HG02981 (cell line): ENCODE data around the gene SLC6A11.

ENCODE experiments used
- ATAC-seq: cut with Tn5 transposase; IDR thresholded peaks from one replicate; pipeline ENCODE4 v1.9.1; 2021; ENCODE audit warnings: mild to moderate bottlenecking, moderate library complexity; ENCODE audit not compliant: unreplicated experiment

Gene SLC6A11

DNA sequence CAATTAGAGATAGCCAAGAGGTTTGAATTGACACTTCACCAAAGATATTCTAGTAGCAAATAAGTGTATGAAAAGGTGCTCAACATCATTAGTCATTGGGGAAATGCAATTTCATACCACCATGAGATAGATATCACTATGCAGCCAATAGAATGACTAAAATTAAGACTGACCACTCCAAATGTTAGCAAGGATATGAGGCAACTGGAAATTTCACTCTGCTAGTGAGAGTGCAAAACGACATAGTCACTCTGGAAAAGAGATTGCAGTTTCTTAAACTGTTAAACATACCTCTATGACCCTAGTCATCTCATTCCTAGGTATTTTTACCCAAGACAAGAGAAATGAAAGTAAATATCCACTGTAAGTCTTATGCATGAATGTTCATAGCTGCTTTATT, 27.6 kb upstream of the SLC6A11 start:
- no peak for ATAC-seq

DNA sequence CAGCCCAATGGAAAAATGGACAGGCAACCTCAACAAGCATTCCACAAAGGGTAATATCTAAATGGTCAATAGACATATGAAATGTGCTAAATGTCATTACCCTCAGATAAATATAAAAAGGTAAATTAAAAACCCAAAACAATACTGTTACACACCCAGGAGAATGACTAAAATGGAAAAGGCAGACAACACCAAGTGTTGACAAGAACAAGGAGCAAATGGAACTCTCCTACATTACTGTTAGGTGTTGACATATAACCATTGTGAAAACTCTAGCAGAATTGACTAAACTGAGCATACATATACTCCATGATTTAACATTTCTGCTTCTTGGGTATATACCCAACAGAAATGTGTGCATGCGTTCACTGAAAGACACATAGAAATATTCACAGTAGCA, 25.3 kb upstream of the SLC6A11 start:
- no peak for ATAC-seq

DNA sequence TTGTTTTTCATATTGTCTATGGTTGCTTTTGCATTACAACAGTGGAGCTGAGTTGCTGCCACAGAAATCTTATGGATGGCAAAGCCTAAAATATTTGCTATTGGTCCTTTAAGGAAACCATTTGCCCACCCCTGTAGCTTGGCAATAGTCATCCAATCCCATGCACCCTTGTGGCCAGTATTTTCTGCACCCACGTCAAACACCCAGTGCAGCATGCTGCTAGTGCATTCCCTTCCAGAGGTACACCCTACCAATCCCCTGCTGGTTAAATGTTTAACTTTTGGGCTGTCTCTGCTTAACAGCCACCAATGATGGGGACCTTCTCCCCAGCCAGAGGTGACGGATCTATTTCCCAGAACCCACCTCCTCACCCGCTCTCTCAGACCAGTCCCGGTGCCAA, 23.8 kb upstream of the SLC6A11 start:
- no peak for ATAC-seq

DNA sequence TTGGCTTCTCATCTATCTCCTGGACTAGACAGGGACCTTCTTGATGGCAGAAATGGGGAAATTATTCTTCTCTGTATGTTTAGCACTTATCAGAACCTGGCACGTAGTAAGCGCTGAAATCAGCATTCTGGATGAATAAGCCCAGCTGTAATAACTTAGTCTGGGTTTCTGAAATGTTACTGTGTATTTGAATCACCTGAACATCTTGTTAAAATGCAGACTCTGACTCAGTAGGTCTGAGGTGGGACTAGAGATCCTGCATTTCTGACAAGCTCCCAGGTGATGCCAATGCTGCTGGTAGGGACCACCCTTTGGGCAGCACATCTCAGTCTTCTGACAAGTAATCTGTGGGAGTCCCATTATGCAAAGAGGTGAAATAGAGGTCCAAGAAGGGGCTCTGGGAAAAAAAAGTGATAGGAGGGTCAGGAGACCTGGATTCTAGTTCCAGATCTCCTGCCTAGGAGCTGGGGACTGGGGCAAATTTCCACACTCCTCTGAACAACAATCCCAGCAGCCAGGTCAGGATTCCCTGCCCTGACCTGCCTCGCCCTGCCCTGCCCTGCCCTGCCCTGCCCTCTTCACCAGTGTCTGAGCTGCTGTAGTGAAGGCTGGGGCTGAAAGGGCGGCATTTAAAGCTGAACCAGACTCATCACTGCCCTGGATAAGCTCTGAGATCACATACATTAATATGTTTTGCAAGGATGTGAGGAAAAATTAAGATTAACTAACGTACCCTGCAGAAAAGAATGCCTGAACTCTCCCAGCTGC, 17.2 kb upstream of the SLC6A11 start:
- no peak for ATAC-seq

DNA sequence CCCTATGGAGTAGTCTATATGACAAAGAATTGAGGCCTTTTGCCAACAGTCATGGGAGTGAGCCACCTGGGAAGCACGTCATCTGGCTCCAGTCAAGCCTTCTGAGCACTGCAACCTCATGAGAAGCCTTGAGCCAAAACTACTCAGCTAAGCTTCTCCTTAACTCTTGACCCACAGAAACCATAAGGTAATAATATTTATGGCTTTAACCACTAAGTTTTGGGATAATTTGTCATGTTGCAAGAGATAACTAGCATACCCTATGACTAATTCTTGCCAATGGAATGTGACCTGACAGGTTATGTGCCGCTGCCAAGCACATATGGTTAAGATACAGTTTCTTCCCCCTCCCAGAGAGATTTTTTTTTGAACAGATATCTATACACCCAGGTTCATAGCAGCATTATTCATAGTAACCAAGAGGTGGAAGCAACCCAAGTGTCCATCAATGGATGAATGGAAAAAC, 11.8 kb upstream of the SLC6A11 start:
- ATAC-seq, result no peak

DNA sequence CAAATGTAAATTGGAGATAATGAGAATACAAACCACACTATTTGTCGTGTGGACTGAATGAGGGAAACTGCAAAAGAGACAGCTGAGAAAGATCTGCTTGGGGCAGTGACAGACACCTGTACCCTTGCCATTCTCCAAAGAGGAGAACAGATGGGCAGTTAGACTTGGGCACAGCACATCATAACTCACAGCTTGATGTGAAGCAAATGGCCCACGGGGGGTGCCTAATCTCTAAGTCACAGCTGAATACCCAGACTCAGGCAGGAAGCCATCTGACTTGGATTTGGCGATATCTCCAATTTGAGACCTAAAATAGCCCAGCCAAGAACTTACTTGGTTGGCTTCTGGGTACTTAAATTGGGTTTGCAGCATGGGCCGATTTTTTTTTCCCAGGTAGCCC, 10.0 kb upstream of the SLC6A11 start:
- no peak for ATAC-seq

DNA sequence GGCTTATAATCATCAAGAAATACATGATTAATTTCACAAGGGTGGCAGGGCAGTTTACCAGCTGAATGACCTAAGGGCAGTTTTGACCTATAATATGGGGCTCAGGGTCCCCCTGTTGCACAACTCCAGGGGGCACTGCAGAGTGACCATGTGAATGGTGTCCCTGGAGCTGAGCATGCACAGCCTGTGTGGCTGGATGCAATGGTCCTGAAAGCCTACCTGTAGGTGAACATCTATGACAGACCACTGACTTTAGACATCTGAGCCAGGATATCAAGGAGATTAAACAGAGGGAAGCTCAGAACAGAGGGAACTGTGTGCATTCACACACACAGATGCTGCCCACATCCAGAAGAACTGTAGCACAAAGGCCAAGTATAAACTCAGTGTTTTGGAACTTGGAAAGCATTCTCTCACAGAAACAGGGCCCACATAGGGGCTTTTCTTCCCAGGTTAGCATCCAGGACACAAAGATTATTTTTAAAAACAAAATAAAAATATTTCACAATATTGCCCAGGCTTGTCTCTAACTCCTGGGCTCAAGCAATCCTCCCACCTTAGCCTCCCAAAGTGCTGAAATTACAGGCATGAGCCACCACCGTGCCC, 7.8 kb upstream of the SLC6A11 start:
- no peak for ATAC-seq

DNA sequence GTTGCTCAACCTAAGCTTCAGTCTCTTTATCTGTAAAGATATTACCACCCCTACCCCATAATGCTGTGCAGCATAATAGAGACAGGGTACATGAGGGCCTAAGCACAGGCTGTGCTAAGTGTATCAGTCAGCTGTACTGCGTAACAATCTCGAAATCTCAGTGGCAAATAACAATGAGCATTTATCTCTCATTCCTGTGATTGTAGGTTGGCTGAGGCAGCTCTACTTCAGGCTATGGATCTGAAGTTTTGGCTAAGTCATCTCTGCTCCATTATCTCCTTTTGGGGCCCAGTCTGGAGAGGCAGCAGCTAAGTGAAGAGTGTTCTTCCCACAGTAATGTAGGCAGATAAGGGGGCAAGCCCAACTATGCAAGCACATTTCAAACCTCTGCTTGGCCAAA, 7.1 kb upstream of the SLC6A11 start:
- ATAC-seq, result no peak

DNA sequence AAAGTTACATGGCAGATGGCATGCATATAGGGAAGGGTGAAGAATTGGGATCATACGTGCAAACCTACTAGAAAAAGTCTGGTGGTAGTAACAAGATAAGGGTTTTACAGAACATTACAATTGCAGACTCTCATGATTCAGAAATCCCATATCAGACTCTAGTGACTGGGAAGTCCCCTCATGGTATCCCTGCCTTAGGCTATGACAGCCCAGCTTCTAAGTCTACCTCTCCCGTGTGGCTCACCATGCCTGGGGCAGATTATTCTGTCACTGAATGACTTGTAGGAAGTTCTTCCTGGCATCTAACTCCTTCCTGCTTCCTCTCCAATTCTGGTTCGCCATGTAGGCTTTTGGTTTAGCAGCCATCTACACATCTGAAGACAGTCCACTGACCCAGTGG, 5.7 kb upstream of the SLC6A11 start:
- no peak for ATAC-seq

DNA sequence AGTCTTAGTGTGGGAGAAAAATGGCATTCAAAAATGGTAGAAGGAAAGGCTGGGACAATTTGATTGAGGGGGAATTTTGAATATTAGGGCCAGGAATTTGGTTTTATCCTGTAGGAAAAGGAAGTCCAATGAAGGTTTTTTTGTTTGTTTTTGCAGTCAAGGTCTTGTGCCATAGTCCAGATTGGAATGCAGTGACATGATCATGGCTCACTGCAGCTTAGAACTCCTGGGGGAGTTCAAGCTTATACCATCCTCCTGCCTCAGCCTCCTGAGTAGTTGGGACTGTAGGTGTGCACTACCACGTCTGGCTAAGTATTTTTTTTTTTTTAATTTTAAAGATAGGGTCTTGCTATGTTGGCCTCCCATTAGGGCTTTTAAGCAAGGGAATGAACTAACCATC, 2.6 kb upstream of the SLC6A11 start:
- ATAC-seq, result no peak

DNA sequence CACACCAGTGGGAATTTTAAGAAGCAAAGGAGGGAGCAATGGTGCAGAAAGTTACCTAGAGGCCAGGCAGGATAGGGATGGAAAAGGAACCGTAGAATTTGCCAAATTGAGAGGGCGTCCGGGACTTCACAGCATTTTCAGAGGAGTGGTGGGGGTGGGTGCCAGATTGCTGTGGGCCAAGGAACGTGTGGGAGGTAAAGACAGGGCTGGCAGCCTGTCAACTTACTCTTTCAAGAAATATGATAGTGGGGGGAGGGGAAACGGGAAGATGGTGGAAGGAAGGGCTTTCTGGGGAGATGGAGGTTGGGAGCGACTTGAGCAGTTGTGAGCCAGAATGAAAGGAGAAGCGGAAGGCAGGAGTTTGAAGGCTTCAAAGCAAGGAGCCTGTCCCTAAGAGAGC, 1.4 kb upstream of the SLC6A11 start:
- ATAC-seq, result no peak

DNA sequence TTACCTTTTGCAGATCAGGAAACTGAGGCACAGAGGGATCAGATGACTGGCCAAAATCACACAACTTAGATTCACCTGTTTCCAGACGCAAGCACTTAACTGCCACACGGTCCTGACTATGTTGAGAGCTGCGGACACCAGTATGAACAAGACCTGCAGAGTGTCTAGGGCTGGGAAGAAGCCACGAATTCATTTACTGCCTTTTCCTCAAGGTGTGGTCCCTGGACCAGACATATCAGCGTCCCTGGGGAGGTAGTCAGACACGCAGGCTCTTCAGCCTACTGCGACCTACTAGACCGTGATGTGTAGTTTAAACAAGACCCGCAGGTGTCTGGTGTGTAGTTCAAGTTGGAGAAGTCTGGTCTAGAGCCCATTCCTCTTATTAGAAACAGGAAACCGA, 541 bp upstream of the SLC6A11 start:
- ATAC-seq, result no peak

DNA sequence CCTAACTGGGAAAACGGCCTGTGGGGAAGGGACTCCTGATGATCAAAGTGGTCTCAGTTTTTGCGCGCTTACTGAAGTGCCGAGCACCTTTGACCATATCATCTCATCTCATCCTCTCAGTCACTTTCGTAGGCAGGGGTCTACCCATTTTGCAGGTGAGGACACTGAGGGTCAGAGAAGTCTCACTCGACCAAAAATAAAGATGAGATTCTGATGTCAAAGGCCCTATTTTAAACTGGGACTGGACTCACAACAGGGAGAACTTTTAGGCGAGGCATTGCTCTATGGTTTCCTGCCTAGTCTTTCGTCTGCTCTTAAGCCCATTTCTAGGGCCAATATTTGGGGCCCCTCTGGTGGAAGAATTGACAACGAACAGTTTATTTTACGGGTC, 830 bp downstream of the SLC6A11 start:
- no peak for ATAC-seq

DNA sequence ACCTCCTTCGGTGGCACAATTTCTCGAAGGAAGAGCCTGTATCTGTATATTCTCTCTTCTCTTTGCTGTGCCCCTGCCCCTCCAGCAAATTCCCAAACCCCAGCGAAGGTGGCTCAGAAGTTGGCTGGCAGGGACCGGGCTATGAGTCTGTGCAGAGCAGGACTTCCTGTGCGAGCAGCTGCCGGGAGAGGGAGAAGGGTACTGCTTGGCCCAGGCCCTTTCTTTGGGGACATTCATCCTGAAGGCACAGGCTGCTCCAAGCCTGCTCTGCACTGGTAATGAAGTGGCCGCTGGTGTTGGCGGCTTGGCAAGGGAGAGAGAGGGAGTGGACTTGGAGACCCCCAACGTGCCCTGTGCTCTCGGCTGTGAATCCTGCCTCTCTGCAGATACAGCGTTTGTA, 1.5 kb downstream of the SLC6A11 start:
- no peak for ATAC-seq

DNA sequence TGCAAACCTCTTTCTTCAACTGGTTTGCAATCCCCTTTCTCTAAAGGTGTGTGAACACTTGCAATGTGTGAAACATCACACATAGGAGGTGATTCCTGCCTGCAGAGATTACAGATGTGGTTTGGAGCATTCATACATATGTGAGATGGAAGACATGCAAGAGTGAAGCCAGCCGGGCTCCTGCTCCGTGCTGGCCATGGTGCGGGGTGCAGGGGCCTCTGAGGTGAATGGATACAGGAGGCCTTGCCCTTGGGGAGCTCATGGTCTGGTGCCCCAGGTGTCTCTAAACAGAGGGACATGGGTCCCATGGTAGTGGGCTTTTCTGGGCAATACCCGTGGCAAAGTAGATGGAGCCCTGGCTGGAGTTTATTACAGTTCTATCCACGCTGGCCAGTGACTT, 6.0 kb downstream of the SLC6A11 start:
- no peak for ATAC-seq

DNA sequence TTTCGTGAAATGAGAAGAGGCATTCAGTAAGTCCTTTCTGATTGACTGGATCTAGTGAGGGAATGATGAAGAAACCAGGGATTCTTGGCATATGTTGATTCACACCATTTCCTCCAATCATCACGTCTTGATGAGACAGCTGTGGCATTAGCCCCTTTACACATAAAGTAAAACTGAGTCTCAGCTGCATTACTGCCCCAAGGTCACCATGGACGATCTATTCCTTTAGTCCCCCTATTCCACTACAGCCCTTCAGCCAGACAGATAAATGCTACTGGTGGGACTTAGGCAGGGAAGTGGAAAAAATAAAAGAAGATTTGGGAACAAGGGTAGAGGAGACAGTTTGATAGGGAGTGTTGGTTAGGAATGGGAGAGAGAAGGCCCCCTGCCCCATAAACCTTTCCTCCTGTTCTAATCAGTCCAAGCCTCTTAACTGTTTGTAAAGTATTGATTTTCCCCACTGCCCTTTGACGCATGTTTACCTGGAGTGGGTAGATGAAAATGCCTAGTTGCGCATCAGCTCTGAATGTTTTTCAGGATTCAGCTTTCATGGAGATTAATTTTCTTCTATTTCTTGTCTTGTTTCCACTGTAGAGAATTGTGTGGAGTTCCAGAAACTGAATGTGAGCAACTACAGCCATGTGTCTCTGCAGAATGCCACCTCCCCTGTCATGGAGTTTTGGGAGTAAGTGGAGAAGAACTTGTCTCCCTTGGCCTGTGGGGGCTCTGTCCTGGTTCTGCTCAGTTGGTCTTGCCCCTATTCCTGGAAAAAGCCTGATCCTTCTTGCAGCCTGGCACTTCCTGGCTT, 6.9 kb downstream of the SLC6A11 start:
- no peak for ATAC-seq

DNA sequence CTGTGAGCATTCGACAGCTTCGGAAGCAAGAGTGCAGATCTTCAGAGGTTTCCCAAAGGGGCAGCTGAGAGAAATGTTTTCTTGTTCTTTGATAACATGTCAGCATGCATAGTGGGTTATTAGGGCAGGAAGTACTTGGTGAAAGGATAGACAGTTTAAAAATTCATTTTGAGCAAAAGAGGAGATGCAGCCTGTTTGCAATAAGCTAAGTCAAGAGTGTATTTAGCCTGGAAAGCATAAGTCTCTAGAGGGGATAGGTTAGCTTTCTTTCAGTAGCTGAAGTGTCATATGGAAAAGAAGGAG, 7.4 kb downstream of the SLC6A11 start:
- ATAC-seq, result no peak

DNA sequence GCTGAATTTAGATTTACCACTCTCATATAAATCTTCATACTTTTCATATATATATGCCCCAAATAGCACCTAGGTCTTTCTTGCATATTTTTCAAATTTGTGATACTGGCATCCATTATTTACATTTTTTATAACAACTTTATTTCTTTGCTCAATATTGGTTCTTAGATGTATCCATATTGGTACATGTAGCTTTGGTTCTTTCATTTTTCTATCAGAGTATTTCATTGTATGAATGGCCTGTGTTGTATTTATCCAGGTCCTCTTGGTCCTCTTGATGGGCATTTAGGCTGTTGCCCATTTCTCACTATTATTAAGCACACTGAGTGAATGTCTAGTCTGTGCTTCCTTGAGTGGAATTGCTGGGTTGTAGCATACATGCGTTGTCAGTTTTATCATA, 8.4 kb downstream of the SLC6A11 start:
- ATAC-seq, result no peak

DNA sequence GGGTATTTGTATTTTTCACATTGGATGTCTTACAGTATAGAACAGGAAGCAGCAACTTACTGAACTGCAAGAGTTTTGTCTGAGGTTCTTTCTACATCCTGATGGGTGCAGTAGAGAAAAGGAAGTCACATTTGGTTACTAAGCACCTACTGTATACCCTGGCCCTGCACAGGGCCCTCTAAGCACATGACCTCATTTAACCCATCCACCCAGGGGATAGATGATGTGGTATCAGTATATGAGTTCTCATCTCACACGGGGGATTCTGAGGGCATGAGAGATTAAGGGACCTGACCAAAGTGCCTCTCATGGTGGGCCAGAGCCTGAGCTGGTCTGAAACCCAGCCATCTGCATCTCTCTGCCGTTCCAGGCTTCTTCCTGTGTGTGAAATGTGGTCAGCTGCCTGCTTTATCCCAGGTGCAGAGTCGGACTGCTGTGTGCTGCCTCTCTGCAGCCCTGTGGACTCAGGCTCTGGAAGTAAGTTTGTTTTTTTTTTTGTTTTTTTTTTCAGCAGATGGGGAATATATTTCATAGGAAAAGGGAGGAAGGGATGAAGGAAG, 17.9 kb downstream of the SLC6A11 start:
- ATAC-seq, result no peak

DNA sequence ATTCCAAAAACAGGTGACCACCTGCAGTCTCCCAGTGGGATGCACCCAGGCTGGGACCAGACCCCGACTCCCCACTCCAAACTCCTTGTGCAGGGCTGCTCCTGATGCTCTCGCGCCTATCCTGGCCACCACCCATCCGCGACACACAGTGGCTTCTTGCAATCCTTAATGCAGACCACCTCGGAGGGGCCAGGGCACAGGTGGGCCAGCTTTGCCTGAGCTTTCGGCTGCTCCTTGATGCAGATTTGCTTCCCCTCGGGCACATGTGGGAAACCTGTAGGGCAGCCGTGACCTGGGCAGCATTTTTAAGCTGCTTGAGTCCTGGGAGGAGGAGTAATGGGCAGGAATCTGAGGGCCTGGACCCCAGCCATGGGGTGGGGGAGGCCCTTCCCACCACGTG, 18.9 kb downstream of the SLC6A11 start:
- ATAC-seq, result no peak

DNA sequence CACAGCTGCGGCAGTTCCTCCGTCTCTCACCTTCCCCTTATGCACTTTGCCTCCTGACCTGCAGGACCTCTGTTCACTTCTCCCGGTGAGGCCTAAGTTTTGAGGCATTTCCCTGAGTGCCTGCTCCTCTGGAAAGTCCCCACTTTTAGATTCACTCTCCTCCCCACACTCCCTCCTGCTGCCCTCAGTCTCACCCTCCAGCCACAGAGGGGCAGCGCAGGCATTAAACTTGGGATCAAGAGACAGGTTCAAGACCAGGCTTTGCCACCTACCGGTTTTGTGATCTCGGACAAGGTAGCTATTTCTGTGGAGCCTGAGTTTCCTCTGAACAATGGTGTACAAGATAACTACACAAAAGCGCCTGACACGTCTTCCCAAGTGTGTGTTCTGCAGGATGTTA, 19.4 kb downstream of the SLC6A11 start:
- no peak for ATAC-seq

DNA sequence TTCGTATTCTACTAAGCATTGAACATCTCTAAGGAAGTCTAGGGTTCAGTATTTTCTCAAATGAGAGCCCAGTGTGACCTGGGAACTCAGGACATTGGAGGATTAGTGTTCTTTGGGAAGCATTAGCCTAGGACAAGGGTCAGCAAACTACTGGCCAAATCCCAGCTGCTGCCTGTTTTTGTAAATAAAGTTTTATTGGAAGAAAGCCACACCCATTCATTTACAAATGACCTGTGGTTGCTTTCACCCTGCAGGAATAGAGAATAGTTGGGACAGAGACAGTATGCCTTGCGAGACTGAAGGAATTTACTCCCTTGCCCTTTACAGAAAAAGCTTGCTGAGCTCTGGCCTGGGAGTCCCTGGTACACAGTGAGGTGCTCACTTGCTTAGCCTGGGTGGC, 20.6 kb downstream of the SLC6A11 start:
- ATAC-seq, result no peak
